Nephron (organoid): ENCODE data around the gene UBL7.

Source experiments
- H3K27ac Mint-ChIP-seq, 3 experiments: 2 replicates each; pipeline ENCODE4 v1.8.0; 2020; ENCODE audit warnings: mixed read lengths in 3 of 3, mild to moderate bottlenecking in 2 of 3, moderate library complexity in 1 of 3
- H3K27me3 Mint-ChIP-seq: 2 replicates; pipeline ENCODE4 v1.8.0; 2021; ENCODE audit warnings: low read depth, mild to moderate bottlenecking, moderate library complexity, mixed read lengths
- H3K36me3 Mint-ChIP-seq: 2 replicates; pipeline ENCODE4 v1.8.0; 2020; ENCODE audit warnings: low read depth, mixed read lengths
- H3K4me1 Mint-ChIP-seq: 2 replicates; pipeline ENCODE4 v1.8.0; 2020; ENCODE audit warnings: mixed read lengths
- H3K4me3 Mint-ChIP-seq, 3 experiments: 2 replicates each; pipeline ENCODE4 v1.8.0; 2020; ENCODE audit warnings: mild to moderate bottlenecking in 3 of 3, mixed read lengths in 3 of 3, moderate library complexity in 2 of 3
- H3K9me3 Mint-ChIP-seq: 2 replicates; pipeline ENCODE4 v1.8.0; 2020; ENCODE audit warnings: mixed read lengths
- TF ChIP-seq, protein P1 (sequence below), 3 experiments: fragments of 200-600 bp; sonication (generic); IDR thresholded peaks; one replicate each; pipeline ENCODE4 v1.5.0; 2021; ENCODE audit warnings: antibody characterized with exemption in 3 of 3; ENCODE audit not compliant: unreplicated experiment in 3 of 3

The UBL7 gene

DNA sequence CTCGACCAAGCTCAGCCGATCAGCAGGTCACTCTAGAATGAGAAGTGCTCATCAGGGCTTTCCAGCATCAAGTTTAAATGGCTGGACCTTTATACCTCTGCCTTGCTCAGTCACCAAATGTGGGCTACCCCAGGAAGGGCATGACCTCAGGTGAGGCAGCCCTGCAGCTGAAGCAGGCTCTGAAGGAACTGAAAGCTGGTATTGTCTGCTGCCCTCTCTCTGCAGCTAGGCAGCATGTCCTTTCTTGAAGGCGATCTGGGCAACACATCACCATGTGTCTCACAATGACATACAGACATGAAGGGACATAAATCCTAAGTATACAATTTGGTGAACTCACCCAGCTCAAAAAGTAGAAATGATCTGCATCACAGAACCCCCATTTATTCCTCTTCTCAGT lies 41.3 kb upstream of the UBL7 start:
- H3K4me3 Mint-ChIP-seq: no peak overlapping the region
- H3K36me3 Mint-ChIP-seq: peaks cover 22% of the 10 kb centered on the region
- TF ChIP-seq, protein P1, sequence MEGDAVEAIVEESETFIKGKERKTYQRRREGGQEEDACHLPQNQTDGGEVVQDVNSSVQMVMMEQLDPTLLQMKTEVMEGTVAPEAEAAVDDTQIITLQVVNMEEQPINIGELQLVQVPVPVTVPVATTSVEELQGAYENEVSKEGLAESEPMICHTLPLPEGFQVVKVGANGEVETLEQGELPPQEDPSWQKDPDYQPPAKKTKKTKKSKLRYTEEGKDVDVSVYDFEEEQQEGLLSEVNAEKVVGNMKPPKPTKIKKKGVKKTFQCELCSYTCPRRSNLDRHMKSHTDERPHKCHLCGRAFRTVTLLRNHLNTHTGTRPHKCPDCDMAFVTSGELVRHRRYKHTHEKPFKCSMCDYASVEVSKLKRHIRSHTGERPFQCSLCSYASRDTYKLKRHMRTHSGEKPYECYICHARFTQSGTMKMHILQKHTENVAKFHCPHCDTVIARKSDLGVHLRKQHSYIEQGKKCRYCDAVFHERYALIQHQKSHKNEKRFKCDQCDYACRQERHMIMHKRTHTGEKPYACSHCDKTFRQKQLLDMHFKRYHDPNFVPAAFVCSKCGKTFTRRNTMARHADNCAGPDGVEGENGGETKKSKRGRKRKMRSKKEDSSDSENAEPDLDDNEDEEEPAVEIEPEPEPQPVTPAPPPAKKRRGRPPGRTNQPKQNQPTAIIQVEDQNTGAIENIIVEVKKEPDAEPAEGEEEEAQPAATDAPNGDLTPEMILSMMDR (IDR thresholded peaks at IDR 0.05; ENCODE audit: unreplicated experiment in 3 of 3): no peak

DNA sequence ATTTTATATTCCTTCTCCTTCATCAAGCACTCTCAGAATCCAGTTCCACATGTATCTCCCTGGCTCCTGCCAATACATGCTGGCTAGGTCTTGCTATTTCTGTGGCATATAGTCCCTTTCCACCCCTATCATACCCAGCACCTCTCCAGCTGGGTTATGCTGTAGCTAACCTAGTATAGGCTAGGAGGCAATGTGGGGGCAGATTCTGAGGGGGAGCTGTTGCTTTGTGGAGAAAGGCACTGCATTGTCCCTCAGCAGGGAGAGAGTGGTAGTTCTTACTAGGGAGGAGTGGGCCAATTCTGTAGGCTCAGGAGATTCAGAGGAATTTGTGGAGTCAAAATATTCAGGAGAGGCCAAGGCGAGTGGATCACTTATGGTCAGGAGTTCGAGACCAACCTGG lies 39.4 kb upstream of the UBL7 start:
- H3K27me3 Mint-ChIP-seq: no peaks in the 10 kb centered on the region
- no peaks in the 10 kb centered on the region for H3K4me1 Mint-ChIP-seq
- H3K9me3 Mint-ChIP-seq: no peaks in the 10 kb centered on the region
- TF ChIP-seq, protein P1 (IDR thresholded peaks at IDR 0.05; ENCODE audit: unreplicated experiment in 3 of 3): no peak
- no peak overlapping the region for H3K4me3 Mint-ChIP-seq
- no peak overlapping the region for H3K27ac Mint-ChIP-seq
- peaks cover 18% of the 10 kb centered on the region for H3K36me3 Mint-ChIP-seq

More for the DNA sequence above, 41.3 kb upstream of the UBL7 start:
- H3K27ac Mint-ChIP-seq: no peak overlapping the region
- H3K9me3 Mint-ChIP-seq: no peaks in the 10 kb centered on the region
- H3K27me3 Mint-ChIP-seq: no peaks in the 10 kb centered on the region
- H3K4me1 Mint-ChIP-seq: no peaks in the 10 kb centered on the region

DNA sequence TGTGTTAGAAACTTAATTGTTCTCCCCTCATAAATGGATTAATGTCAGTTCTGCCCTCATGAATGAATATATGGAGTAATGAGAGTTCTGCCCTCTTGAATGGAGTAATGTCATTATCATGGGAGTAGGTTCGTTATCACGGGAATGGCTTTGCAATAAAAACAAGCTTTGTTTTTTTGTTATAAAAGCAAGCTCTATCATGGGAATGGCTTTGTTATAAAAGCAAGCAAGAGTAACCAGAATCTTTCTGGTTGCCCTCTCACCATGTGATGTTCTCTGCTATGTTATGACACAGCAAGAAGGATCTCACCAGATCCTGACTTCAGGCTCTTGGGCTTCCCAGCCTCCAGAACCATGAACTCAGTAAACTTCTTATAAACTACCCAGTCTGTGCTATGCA lies 38.4 kb upstream of the UBL7 start:
- Mint-ChIP-seq H3K36me3 (peaks cover 15% of the 10 kb centered on the region), H3K4me3 (no peak overlapping the region), H3K27me3 (no peaks in the 10 kb centered on the region), H3K9me3 (no peaks in the 10 kb centered on the region), H3K27ac (no peak overlapping the region), H3K4me1 (no peaks in the 10 kb centered on the region)
- TF ChIP-seq, protein P1 (IDR thresholded peaks at IDR 0.05; ENCODE audit: unreplicated experiment in 3 of 3): no peak

DNA sequence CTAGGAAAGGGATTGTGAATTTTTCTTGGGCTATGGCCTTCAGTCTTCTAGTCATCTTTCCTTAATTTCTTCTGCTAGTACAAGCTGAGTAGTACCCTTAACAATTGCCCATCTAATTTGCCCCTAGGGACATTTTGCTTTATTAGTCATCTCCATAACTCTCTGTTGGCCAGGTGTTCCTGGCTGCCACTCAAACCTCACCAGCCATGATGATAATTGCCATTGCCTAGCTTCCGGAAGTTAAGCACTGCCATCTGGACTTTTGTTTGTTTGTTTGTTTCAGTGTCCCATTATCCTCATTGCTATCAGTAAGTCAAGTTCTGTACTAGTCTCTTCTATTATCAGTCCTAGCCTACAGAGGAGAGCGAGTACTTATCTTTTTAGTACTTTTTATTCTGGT lies 36.6 kb upstream of the UBL7 start:
- peaks cover 6% of the 10 kb centered on the region for H3K36me3 Mint-ChIP-seq
- H3K27me3 Mint-ChIP-seq: no peaks in the 10 kb centered on the region
- no peaks in the 10 kb centered on the region for H3K4me1 Mint-ChIP-seq
- TF ChIP-seq, protein P1 (IDR thresholded peaks at IDR 0.05; ENCODE audit: unreplicated experiment in 3 of 3): no peak
- H3K27ac Mint-ChIP-seq: no peak overlapping the region
- no peaks in the 10 kb centered on the region for H3K9me3 Mint-ChIP-seq
- H3K4me3 Mint-ChIP-seq: no peak overlapping the region

DNA sequence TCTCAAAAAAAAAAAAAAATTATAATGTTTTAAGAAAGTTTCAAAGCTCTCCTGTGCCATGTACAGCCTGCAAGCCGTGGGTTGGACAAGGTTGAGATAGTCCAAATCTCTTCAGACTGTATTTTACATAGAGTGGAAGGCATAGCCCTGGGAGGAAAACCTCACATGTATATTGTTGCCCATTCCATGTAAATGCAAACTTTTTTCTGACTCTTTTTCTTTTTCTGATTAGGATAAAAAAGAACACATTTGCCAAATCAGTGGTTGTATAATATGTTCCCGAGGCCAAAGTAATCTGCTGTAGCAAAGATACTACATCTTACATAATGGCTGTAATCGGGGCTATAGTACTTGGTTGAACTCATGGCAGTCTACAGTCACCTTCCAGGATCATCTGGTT lies 35.7 kb upstream of the UBL7 start:
- Mint-ChIP-seq H3K4me3 (no peak overlapping the region), H3K36me3 (no peaks in the 10 kb centered on the region), H3K9me3 (no peaks in the 10 kb centered on the region), H3K27me3 (no peaks in the 10 kb centered on the region), H3K27ac (no peak overlapping the region), H3K4me1 (no peaks in the 10 kb centered on the region)
- TF ChIP-seq, protein P1 (IDR thresholded peaks at IDR 0.05; ENCODE audit: unreplicated experiment in 3 of 3): no peak

DNA sequence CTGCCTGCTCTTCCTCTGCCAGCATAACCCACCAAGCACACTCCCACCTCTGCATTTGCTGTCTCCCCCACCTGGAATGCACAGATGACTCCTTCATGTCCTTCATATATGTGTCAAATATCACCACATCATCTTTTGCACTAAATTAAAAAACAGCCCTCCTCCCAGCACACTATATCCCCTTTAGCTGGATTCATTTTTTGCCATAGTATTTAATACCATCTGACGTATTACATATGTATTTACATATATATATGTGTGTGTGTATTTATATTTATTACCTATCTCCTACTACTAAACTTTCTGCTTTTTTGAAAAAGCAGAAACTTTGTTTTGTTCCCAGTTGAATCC lies 29.4 kb upstream of the UBL7 start:
- Mint-ChIP-seq H3K36me3 (no peaks in the 10 kb centered on the region), H3K9me3 (no peaks in the 10 kb centered on the region), H3K27ac (peak overlapping the region in 1 of 3 experiments; percentile 78), H3K4me3 (peak overlapping the region in 2 of 3 experiments; percentile 2 to 44), H3K4me1 (peaks cover 5% of the 10 kb centered on the region), H3K27me3 (no peaks in the 10 kb centered on the region)
- TF ChIP-seq, protein P1 (IDR thresholded peaks at IDR 0.05; ENCODE audit: unreplicated experiment in 3 of 3): no peak
